ENCODE data around the gene MADD.

The MADD gene

DNA sequence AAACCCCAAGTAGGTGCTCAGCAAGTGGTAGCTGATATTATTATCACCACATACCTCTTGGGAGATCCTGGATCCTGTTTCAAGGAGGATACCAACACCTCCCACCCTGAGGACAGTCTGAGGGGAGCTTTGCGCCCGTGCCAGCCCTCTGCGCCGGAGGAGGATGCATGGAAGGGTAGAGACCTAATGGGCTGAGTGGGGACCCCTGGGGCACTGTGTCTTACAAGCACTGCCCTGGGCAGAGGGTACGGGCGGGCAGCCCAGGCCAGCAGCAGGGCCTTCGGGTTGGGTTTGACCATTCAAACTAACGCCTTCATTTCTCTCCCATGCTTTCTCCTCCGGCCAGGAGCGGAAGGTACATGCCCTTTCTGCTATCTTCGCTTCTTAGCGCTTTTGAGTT is 56.3 kb downstream of the MADD start:
- H3K4me3 ChIP-seq (replicated peaks; ENCODE audit: insufficient read depth, low read length), result no peak overlapping the region
- no peak overlapping the region for H3K27ac ChIP-seq (replicated peaks)
- TF ChIP-seq SPI1 (IDR thresholded peaks at IDR 0.05; ENCODE audit: borderline replicate concordance, low read depth) (no peak), CTCF (IDR thresholded peaks at IDR 0.05; ENCODE audit: insufficient read depth, low read length) (no peak), POLR2AphosphoS5 (IDR thresholded peaks at IDR 0.05; ENCODE audit: low read depth) (no peak), GABPA (IDR thresholded peaks at IDR 0.05; ENCODE audit: low read depth) (no peak)
- TF ChIP-seq, protein P1, sequence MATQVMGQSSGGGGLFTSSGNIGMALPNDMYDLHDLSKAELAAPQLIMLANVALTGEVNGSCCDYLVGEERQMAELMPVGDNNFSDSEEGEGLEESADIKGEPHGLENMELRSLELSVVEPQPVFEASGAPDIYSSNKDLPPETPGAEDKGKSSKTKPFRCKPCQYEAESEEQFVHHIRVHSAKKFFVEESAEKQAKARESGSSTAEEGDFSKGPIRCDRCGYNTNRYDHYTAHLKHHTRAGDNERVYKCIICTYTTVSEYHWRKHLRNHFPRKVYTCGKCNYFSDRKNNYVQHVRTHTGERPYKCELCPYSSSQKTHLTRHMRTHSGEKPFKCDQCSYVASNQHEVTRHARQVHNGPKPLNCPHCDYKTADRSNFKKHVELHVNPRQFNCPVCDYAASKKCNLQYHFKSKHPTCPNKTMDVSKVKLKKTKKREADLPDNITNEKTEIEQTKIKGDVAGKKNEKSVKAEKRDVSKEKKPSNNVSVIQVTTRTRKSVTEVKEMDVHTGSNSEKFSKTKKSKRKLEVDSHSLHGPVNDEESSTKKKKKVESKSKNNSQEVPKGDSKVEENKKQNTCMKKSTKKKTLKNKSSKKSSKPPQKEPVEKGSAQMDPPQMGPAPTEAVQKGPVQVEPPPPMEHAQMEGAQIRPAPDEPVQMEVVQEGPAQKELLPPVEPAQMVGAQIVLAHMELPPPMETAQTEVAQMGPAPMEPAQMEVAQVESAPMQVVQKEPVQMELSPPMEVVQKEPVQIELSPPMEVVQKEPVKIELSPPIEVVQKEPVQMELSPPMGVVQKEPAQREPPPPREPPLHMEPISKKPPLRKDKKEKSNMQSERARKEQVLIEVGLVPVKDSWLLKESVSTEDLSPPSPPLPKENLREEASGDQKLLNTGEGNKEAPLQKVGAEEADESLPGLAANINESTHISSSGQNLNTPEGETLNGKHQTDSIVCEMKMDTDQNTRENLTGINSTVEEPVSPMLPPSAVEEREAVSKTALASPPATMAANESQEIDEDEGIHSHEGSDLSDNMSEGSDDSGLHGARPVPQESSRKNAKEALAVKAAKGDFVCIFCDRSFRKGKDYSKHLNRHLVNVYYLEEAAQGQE (IDR thresholded peaks at IDR 0.05; ENCODE audit: insufficient replicate concordance, low read depth), result no peak
- DNase-seq (ENCODE audit: low read depth in 1 of 2, low spot score in 1 of 2), result no peak
- H3K27me3 ChIP-seq (ENCODE audit: insufficient read depth, poor library complexity, severe bottlenecking), result no peaks in the 10 kb centered on the region

DNA sequence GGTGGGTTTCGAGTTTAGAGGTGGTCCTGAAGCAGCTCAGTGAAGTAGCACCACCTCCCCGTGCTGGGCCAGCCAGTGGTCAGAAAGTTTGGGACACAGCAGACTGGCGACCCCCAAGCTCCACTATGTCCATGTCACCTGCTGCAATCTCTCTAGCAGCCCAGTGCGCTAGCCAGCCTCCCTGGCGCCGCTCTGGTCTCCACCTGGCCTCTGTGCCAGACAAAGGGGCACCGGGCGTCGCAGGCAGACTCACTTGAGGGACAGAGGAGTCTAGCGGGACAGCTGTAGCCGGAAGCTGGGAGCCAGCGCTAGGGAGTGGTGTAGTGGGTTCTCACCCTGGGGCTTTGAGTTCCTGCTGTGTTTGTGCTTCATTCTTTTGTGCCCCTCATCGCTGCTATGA is 57.1 kb downstream of the MADD start:
- no peak overlapping the region for H3K27ac ChIP-seq (replicated peaks)
- TF ChIP-seq, protein P1 (IDR thresholded peaks at IDR 0.05; ENCODE audit: insufficient replicate concordance, low read depth), result no peak
- TF ChIP-seq SPI1 (IDR thresholded peaks at IDR 0.05; ENCODE audit: borderline replicate concordance, low read depth), result no peak
- no peak for TF ChIP-seq POLR2AphosphoS5 (IDR thresholded peaks at IDR 0.05; ENCODE audit: low read depth)
- TF ChIP-seq CTCF (IDR thresholded peaks at IDR 0.05; ENCODE audit: insufficient read depth, low read length), result no peak
- TF ChIP-seq GABPA (IDR thresholded peaks at IDR 0.05; ENCODE audit: low read depth), result no peak
- no peaks in the 10 kb centered on the region for H3K27me3 ChIP-seq (ENCODE audit: insufficient read depth, poor library complexity, severe bottlenecking)
- DNase-seq (ENCODE audit: low read depth in 1 of 2, low spot score in 1 of 2), result no peak
- no peak overlapping the region for H3K4me3 ChIP-seq (replicated peaks; ENCODE audit: insufficient read depth, low read length)

DNA sequence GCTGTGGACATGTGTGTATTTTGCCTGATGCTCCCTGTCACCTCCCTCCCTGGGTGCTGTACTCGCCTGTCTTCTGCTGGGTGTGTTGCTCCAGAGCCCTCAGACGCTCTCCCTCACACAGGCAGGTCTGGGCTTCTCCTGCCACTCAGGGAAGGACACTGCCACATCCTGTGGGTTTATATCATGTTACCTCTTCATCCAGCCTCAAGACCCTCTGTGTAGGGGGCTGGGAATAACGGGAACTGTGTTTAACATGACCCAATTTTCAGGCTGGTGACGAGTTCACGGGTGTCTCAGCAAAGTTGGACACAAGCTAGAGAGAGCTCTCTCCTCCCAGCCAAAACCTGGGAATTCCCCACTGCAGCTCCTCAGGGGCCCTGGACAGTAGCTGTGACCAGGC is 58.0 kb downstream of the MADD start:
- DNase-seq (ENCODE audit: low read depth in 1 of 2, low spot score in 1 of 2), result no peak
- no peak overlapping the region for H3K27ac ChIP-seq (replicated peaks)
- H3K27me3 ChIP-seq (ENCODE audit: insufficient read depth, poor library complexity, severe bottlenecking), result no peaks in the 10 kb centered on the region
- H3K4me3 ChIP-seq (replicated peaks; ENCODE audit: insufficient read depth, low read length), result no peak overlapping the region
- TF ChIP-seq GABPA (IDR thresholded peaks at IDR 0.05; ENCODE audit: low read depth) (no peak), SPI1 (IDR thresholded peaks at IDR 0.05; ENCODE audit: borderline replicate concordance, low read depth) (no peak), POLR2AphosphoS5 (IDR thresholded peaks at IDR 0.05; ENCODE audit: low read depth) (no peak), CTCF (IDR thresholded peaks at IDR 0.05; ENCODE audit: insufficient read depth, low read length) (no peak)
- TF ChIP-seq, protein P1 (IDR thresholded peaks at IDR 0.05; ENCODE audit: insufficient replicate concordance, low read depth), result no peak
